HG03342 (cell line): ENCODE results near the gene OR8B12.
"Not testable (repeated sequence)": the region's sequence is repeated elsewhere in the genome, so short reads cannot be mapped to it uniquely, and the experiment has no call there.

Experiments used
- ATAC-seq: cut with Tn5 transposase; IDR thresholded peaks from one replicate; pipeline ENCODE4 v1.9.1; 2021; ENCODE audit warnings: mild to moderate bottlenecking, moderate library complexity; ENCODE audit not compliant: unreplicated experiment

Gene OR8B12

DNA sequence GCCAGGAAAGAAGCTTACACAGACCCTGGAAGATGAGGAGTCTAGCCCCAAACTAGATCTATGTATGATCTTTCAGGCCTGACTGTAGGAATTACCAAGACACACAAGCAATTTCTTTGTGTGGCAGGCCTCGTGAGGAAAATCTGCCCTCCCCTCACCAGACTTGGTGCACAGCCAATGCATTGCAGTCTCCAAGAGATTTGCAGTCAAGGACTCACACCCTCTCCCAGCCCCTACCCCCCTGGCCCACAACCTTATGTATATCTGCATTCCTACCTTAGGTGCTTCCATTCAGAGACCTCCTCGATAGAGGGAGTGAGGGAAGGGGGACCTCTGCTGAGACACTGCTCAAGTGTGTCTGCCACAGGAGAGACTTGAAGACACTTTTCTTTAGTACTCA, 9.8 kb downstream of the OR8B12 start:
- no peak for ATAC-seq

DNA sequence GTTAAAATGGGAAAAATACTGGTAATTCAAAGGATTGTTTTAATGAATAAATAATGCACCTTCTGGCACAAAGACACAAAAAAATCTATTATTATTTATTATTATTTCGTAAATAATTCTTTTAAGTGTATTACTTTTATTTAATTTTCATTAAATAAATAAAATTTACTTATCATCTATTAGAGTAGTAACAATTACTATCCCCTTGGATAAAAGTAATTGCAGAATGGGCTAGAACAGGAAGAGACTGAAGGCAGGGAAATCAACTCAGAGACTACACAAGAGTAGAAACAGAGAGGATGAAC, 23.0 kb downstream of the OR8B12 start:
- no peak for ATAC-seq

DNA sequence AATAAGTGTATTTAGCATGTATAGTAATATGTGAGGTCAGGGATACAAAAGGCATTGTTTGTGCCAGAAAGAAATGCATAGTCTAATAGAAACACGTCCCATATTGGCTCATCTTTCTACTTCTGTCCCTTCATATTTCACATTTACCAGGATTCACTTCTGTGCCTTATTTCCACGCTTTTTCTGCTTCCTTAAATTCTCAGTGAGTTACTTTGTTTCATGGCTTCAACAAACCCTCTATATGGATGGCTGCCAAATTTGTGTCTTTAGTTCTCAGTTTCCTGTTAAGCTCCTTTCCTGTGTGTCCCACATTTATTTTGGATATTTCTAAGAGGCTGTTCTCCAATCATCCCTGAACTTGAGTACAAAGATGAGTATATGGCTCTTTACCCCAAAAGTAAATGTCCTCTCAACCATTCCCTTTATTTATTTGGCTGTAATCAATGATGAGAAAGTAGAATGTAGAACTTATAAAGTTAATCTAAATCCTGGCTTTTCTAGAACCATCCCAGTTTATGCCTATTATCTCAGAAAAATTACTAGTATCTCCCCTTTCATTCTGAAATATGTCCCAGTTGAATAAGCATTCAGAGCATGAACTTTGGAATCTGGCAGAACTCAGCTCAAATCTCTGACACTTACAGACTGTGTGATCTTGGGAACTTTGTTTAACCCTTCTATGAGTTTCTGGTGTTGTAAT, 23.5 kb downstream of the OR8B12 start:
- ATAC-seq, result no peak

DNA sequence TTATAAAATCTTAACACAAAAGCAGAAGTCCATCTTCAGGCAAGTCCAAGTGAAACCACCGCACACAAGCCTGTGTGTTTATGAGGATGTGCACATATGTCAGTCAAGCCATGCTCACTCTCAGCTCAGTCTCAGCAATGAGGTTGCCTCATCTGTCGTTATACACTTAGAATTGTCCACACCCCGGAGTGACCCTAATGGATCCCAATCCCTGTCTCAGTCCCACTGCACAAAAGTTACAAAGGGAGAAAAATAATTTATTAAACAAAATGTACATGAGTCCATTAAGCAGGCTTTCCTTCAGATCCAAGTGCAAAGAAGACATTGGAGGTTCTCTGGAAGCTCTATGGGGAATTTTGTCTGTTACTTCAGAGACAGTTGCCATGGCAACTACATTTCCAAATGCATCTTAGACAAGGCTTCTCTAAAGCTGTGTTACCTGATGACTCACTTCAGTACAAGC, 24.4 kb downstream of the OR8B12 start:
- no peak for ATAC-seq

DNA sequence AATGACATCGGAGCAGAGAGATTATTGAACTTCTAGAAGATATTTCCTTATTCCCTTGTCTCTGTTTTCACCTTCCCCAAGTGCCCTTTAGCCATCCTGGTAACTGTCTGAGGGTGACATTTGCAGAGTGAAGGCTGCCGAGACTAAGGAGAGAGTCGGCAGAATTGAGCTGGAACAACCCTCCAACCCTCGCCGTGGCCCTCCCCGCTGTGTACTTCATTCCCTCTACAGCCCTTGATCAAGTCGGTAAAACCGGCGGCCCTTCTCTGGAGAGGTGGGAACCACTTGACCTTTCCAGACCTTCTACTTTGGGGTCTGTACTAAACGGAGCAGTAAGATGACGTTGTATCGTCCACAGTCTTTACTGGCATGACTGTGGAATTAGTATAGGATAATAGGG, 26.1 kb downstream of the OR8B12 start:
- ATAC-seq, result no peak

DNA sequence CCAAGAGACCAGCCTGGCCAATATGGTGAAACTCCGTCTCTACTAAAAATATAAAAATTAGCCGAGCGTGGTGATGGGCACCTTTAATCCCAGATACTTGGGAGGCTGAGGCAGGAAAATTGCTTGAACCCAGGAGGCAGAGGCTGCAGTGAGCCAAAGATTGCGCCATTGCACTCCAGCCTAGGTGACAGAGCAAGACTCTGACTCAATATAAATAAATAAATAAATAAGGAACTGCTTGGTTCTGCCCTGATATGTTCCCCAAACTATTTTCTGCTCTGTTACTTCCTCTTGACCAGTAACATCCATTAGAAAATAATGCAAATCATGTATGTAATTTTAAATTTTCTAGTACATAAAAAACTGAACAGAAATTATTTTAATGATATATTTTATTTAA, 28.8 kb downstream of the OR8B12 start:
- not testable (repeated sequence) for ATAC-seq

DNA sequence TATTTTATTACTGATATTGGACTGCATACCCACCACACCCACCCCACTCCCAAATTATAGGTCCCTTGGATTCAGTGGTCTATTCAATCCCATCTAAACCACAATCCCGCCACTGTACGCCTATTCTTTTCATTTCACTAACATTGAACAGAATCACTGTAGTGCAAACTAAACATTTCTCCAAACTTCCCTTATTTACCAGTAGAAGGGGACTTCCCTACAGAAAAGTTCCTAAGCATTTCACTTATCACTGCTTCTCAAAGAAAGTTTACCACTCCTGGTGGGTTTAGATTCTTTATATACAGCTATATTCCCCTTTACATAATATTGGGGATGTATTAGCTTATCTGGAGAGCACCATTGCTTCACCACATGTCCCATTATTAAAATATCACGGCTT, 29.3 kb downstream of the OR8B12 start:
- ATAC-seq, result no peak

DNA sequence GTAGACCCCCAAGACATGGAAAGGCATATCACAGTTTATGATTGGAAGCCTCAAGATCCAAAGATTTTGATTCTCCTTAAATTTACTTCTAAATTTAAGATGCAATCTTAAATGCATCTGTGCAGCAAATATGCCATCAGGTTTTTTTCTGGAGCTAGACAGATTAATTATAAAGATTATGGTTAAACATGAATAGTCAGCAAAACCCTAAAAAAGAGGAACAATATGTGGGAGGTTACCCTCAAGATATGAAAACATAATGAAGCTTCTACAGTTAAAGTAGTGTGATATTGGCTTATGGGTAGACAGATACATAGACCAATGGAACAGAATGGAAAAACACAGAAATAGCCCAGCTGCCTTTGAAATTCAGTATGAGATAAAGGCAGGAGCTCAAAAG, 31.7 kb downstream of the OR8B12 start:
- no peak for ATAC-seq

DNA sequence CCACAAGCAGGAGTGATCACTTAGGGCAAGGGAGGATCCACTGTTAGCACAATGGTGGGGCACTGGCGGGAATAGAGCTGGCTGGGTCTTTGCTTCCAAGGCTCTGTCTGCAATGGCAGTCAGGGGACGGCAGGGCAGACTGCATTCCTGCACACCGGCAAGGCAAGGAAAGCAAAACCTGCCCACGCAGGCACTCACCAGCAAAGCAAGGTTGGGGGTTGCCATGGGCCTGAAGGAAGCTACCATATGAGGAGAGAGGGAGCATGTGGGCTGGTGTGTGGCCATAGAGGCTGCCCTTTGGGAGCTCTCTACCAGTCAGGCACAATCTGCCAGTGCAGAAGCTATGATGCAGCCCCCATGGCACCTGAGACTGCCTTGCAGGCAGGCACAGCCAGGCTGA, 33.2 kb downstream of the OR8B12 start:
- no peak for ATAC-seq

DNA sequence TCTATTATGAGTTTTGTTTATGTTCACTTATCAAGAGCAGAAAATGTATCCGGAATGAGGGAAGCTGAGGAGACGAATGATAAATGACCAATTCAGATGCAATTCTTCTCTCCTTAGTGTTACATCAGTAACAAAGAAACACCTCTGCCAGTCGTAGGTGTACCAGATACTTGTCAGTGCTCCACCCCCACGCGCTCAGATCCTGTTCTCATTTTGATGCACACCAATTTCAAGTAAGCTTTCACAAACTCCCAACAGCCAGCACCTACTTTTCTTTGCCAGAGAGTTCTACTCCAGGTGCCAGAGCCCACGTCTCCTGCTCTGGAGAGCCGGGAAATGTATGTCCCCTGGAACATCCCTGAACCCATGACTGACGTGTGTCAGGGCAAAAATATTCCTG, 43.7 kb downstream of the OR8B12 start:
- ATAC-seq, result no peak

DNA sequence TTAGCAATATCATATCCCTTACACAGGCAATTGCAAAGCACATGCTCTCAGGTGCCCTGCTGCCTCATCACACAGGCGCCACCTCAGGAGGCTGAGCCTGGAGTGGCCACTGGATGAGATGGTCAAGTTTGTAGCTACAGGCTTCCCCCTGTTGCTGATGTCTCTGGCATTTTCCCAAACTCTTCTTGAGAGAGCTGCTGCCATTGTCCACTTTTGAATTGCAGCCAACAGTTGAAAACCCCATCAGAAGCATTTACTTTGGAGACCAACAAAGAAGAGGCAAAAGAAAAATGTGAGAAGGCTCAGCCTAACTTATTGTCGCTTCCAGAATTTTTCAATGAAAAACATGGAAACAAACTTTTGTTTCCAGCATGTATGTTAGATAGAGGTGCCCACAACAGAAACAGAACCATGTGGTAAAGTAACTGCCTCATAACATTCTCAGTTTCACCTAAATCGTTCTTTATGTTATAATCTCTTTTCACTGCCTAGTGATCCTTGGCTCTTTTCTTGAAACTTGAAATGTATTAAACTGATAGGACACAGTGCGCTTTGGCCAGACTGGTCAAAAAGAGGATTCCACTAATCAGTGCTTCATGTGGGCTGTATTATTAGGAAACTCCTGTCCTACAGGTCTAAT, 50.3 kb downstream of the OR8B12 start:
- no peak for ATAC-seq
